NCI-H524 treated with DMSO at 0.1 percent for 48 hours (cell line): Measurements from ENCODE around the gene HOXB3.

Experiments
- DNase-seq: peaks from one replicate; lab custom pipeline; 2025; lab: John Stamatoyannopoulos, UW

Gene HOXB3

GRCh38 chr17:48500435-48501426 is 89.3 kb downstream of the HOXB3 start:
- DNase-seq = no peak

- no peak for DNase-seq
Measured at GRCh38 chr17:48499735-48500434, 90.2 kb downstream of the HOXB3 start.

GRCh38 chr17:48499248-48499647 is 90.8 kb downstream of the HOXB3 start:
- no peak for DNase-seq
